ENCODE measurements around the gene EIF4H. TPM values are rescaled to one million over a fixed set of nuclear protein-coding genes. Genes with fewer than 3 reads are reported as not detected.
"Not testable (repeated sequence)": the region's sequence is repeated elsewhere in the genome, so short reads cannot be mapped to it uniquely, and the experiment has no call there.

Gene EIF4H
- total RNA-seq, 1 donor from 2014 or later, result 263 TPM

- CTCF ChIA-PET, result interaction anchor here (1.4 kb wide), 1 partner anchor 17 kb away, joined by 5 read pairs; no protein-coding TSS in a partner anchor
- no peaks in the 10 kb centered on the region for H3K9me3 Mint-ChIP-seq
- no peak overlapping the region for H3K4me3 Mint-ChIP-seq
- ATAC-seq (ENCODE audit: low read depth) (no peak), DNase-seq (no peak)
- no peak overlapping the region for H3K27ac Mint-ChIP-seq
- peaks cover 67% of the 10 kb centered on the region for H3K36me3 Mint-ChIP-seq (ENCODE audit: low read depth)
- H3K4me1 Mint-ChIP-seq, result peaks cover 50% of the 10 kb centered on the region
- TF ChIP-seq, protein P1, sequence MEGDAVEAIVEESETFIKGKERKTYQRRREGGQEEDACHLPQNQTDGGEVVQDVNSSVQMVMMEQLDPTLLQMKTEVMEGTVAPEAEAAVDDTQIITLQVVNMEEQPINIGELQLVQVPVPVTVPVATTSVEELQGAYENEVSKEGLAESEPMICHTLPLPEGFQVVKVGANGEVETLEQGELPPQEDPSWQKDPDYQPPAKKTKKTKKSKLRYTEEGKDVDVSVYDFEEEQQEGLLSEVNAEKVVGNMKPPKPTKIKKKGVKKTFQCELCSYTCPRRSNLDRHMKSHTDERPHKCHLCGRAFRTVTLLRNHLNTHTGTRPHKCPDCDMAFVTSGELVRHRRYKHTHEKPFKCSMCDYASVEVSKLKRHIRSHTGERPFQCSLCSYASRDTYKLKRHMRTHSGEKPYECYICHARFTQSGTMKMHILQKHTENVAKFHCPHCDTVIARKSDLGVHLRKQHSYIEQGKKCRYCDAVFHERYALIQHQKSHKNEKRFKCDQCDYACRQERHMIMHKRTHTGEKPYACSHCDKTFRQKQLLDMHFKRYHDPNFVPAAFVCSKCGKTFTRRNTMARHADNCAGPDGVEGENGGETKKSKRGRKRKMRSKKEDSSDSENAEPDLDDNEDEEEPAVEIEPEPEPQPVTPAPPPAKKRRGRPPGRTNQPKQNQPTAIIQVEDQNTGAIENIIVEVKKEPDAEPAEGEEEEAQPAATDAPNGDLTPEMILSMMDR (IDR thresholded peaks at IDR 0.05), result no peak
- POLR2A ChIA-PET, result interaction anchor here (0.7 to 7.0 kb wide), 4 partner anchors 7 to 64 kb away, joined by 3 to 87 read pairs (median 4); partner anchors contain the start of gene LAT2
- no peaks in the 10 kb centered on the region for H3K27me3 Mint-ChIP-seq
- intact Hi-C loops (cut with micrococcal nuclease), result no loop called here
Measured at GRCh38 chr7:74223711-74224510, 49.8 kb downstream of the EIF4H start.

GRCh38 chr7:74224511-74224832, 50.3 kb downstream of the EIF4H start:
- Mint-ChIP-seq H3K27me3 (no peaks in the 10 kb centered on the region), H3K27ac (peak overlapping the region; percentile 2), H3K9me3 (no peaks in the 10 kb centered on the region), H3K36me3 (ENCODE audit: low read depth) (peaks cover 70% of the 10 kb centered on the region), H3K4me1 (peaks cover 52% of the 10 kb centered on the region), H3K4me3 (no peak overlapping the region)
- ChIA-PET POLR2A (no interaction called here), CTCF (no interaction called here)
- ATAC-seq (ENCODE audit: low read depth) (no peak), DNase-seq (no peak)
- intact Hi-C loops (cut with micrococcal nuclease), result no loop called here
- TF ChIP-seq, protein P1 (IDR thresholded peaks at IDR 0.05), result no peak

DNA sequence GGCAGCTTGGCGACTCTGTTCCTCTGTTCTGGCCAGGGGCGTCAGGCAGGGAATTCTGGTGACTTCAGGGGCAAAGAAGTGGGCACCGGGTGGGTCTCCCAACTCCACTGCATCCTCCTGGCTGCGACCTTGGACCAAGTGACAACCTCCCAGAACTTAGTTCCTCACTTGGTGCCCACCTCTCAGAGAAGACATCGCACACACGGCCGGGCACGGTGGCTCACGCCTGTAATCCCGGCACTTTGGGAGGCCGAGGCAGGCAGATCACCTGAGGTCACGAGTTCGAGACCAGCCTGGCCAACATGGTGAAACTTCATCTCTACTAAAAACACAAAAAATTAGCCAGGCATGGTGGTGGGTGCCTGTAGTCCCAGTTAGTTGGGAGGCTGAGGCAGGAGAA, 50.8 kb downstream of the EIF4H start:
- ATAC-seq (ENCODE audit: low read depth); H3K27me3 Mint-ChIP-seq; intact Hi-C loops (cut with micrococcal nuclease); CTCF ChIA-PET; DNase-seq; H3K9me3 Mint-ChIP-seq; H3K4me3 Mint-ChIP-seq: not testable (repeated sequence)
- POLR2A ChIA-PET, result interaction anchor here (0.5 kb wide), 1 partner anchor 145 kb away, joined by 3 read pairs; no protein-coding TSS in a partner anchor
- peaks cover 54% of the 10 kb centered on the region for H3K4me1 Mint-ChIP-seq
- peak overlapping the region; percentile 35 for H3K27ac Mint-ChIP-seq
- H3K36me3 Mint-ChIP-seq (ENCODE audit: low read depth), result peaks cover 70% of the 10 kb centered on the region

DNA sequence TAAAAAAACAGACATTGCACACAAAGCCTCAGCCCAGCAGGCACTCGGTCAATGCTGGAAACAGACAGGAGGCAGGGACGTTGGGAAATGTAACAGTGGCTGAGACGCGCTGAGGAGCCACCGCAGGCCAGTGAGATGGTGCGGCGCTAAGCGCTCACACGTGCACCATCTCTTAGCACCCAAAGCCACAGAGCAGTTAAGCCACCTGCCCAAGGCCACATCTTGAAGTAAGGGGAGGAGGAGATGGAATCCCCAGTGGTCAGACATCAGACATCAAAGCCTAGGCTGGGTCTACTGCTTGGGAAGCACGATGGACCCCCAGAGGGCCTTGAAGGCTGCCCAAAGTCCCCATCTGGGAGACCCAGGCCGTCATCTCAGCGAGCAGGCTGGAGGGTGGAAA, 51.2 kb downstream of the EIF4H start:
- Mint-ChIP-seq H3K27me3 (no peaks in the 10 kb centered on the region), H3K4me3 (no peak overlapping the region), H3K4me1 (peaks cover 57% of the 10 kb centered on the region), H3K9me3 (no peaks in the 10 kb centered on the region), H3K27ac (peak overlapping the region; percentile 35), H3K36me3 (ENCODE audit: low read depth) (peaks cover 68% of the 10 kb centered on the region)
- no peak for ATAC-seq (ENCODE audit: low read depth)
- intact Hi-C loops (cut with micrococcal nuclease), result no loop called here
- POLR2A ChIA-PET, result interaction anchor here (0.5 to 6.6 kb wide), 2 partner anchors 16 to 145 kb away, joined by 3 to 142 read pairs; partner anchors contain the start of gene LAT2
- CTCF ChIA-PET, result no interaction called here
- TF ChIP-seq, protein P1 (IDR thresholded peaks at IDR 0.05), result no peak
- no peak for DNase-seq

DNA sequence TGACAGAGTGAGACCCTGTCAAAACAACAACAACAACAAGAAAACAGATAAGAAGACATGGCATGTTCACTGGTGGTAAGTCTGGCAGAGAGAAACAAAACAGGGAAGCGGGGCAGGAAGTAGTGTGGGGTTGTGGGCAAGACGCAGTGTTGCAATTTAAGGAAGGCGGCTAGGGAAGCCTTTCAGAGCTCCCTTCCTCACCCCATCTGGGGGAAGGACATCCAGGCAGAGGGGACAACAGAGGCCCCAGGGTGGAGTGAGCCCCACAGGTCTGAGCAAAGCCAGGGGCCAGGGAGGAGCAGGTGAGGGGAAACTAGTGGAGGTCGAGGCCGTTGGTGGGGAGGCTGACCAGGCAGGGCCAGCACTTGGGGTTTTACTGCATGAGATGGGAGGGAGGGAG, 52.5 kb downstream of the EIF4H start:
- POLR2A ChIA-PET, result interaction anchor here (0.7 to 6.6 kb wide), 7 partner anchors 10 to 166 kb away, joined by 3 to 142 read pairs (median 8); partner anchors contain the start of gene LAT2
- Mint-ChIP-seq H3K9me3 (no peaks in the 10 kb centered on the region), H3K36me3 (ENCODE audit: low read depth) (peaks cover 67% of the 10 kb centered on the region), H3K27ac (peak overlapping the region; percentile 41), H3K27me3 (no peaks in the 10 kb centered on the region), H3K4me1 (peaks cover 64% of the 10 kb centered on the region), H3K4me3 (no peak overlapping the region)
- intact Hi-C loops (cut with micrococcal nuclease), result no loop called here
- CTCF ChIA-PET, result interaction anchor here (0.6 kb wide), 1 partner anchor 174 kb away, joined by 3 read pairs; no protein-coding TSS in a partner anchor
- ATAC-seq (ENCODE audit: low read depth) (no peak), DNase-seq (no peak)
- TF ChIP-seq, protein P1 (IDR thresholded peaks at IDR 0.05), result no peak

Data from activated B cell treated with CpG ODN at 0.5 μM for 24 hours (primary cell).